HCT116 (cell line): ENCODE measurements around the gene PRSS2.

Experiments
- CTCF ChIP-seq, 3 experiments: fragments of 200-600 bp in 1 of 3; sonication (generic) in 1 of 3; IDR thresholded peaks in 2 of 3; conservative IDR thresholded peaks in 1 of 3; 2 replicates each; pipeline ENCODE4 v1.5.1; 2012 to 2017; ENCODE audit warnings: low read depth in 2 of 3, low read length in 2 of 3, antibody characterized with exemption in 1 of 3, borderline replicate concordance in 1 of 3, control low read depth in 1 of 3, mild to moderate bottlenecking in 1 of 3, mixed read lengths in 1 of 3, mixed run types in 1 of 3, moderate library complexity in 1 of 3; ENCODE audit not compliant: insufficient read depth in 1 of 3
- EZH2 ChIP-seq: fragments of 200-600 bp; sonication (generic); IDR thresholded peaks from 2 replicates; pipeline ENCODE4 v1.6.1; 2017; ENCODE audit warnings: antibody characterized with exemption, mixed run types
- POLR2A ChIP-seq: IDR thresholded peaks from 2 replicates; pipeline ENCODE4 v1.7.0; 2011; ENCODE audit warnings: borderline replicate concordance; ENCODE audit not compliant: insufficient read depth, insufficient read length; ENCODE audit errors: extremely low read depth
- POLR2AphosphoS5 ChIP-seq: IDR thresholded peaks from 2 replicates; pipeline ENCODE4 v1.6.1; 2011; ENCODE audit warnings: mild to moderate bottlenecking, low read depth, low read length, moderate library complexity
- RAD21 ChIP-seq: IDR thresholded peaks from 2 replicates; pipeline ENCODE4 v1.6.1; 2012; ENCODE audit warnings: low read depth, mild to moderate bottlenecking
- REST ChIP-seq: IDR thresholded peaks from 2 replicates; pipeline ENCODE4 v1.6.1; 2012; ENCODE audit warnings: low read depth
- ZNF274 ChIP-seq: fragments of 200-500 bp; sonication (Bioruptor generic); IDR thresholded peaks from 2 replicates; pipeline ENCODE4 v1.6.1; 2014; ENCODE audit warnings: mild to moderate bottlenecking, low read depth, low read length, inconsistent platforms
- TF ChIP-seq, protein P1 (sequence below): IDR thresholded peaks from 2 replicates; pipeline ENCODE4 v1.6.1; 2012

DNA sequence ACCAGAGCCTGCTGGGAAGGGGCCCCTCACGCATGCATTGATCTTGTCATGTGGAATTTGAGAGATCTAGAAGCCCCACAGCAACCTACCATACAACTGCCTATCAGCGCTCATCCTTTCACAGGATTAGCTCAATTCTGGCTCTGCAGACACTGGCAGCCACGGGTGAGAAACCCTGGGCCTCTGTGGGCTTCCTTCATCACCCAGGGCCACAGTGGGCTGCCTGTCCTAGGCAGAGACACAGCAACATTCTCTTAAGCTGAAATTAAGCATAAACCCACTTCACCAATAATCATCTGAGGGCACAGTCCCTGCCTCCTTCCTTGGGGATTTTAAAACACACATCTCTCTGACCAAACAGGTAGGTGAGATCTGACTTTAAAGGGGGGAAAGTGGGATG lies 3.3 kb upstream of the PRSS2 start:
- no peak for TF ChIP-seq CTCF (IDR thresholded peaks at IDR 0.05 in 2 of 3, conservative IDR thresholded peaks at IDR 0.05 in 1 of 3; ENCODE audit: borderline replicate concordance in 1 of 3, insufficient read depth in 1 of 3, low read depth in 2 of 3, low read length in 2 of 3)
- no peak for TF ChIP-seq RAD21
- no peak for TF ChIP-seq POLR2AphosphoS5
- TF ChIP-seq, protein P1, sequence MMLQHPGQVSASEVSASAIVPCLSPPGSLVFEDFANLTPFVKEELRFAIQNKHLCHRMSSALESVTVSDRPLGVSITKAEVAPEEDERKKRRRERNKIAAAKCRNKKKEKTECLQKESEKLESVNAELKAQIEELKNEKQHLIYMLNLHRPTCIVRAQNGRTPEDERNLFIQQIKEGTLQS, result no peak
- no peak for TF ChIP-seq REST
- TF ChIP-seq EZH2, result no peak
- no peak for TF ChIP-seq ZNF274
- TF ChIP-seq POLR2A, result no peak
